GM23338 (cell line): ENCODE data around the gene IGF1R. TPM values are rescaled to one million over a fixed set of nuclear protein-coding genes. Genes with fewer than 3 reads are reported as not detected.

ENCODE experiments used
- ATAC-seq: fragments of 200-7000 bp; cut with Tn5 transposase; 3 replicates; pipeline ENCODE4 v1.9.1; 2020
- DNase-seq: peaks from one replicate; pipeline ENCODE4 v3.0.0-alpha.2; 2015; ENCODE audit warnings: low spot score
- H2AFZ ChIP-seq: fragments of 200-600 bp; sonication (generic); 2 replicates; pipeline ENCODE4 v1.8.0; 2016; ENCODE audit warnings: antibody characterized with exemption, mild to moderate bottlenecking, moderate library complexity
- H3F3A ChIP-seq: fragments of 200-600 bp; sonication (generic); replicated peaks from 2 replicates; pipeline ENCODE4 v1.8.0; 2017; ENCODE audit warnings: antibody characterized with exemption, mixed run types, low read depth
- H3K27ac ChIP-seq: fragments of 200-600 bp; sonication (generic); 2 replicates; pipeline ENCODE4 v1.6.1; 2016; ENCODE audit warnings: low read depth
- H3K27me3 ChIP-seq: fragments of 200-600 bp; sonication (generic); 2 replicates; pipeline ENCODE4 v1.8.0; 2016; ENCODE audit warnings: mild to moderate bottlenecking, mixed run types, moderate library complexity; ENCODE audit not compliant: insufficient read depth
- H3K36me3 ChIP-seq: fragments of 200-600 bp; sonication (generic); 2 replicates; pipeline ENCODE4 v1.8.0; 2016; ENCODE audit warnings: mild to moderate bottlenecking; ENCODE audit not compliant: insufficient read depth
- H3K4me1 ChIP-seq: fragments of 200-600 bp; sonication (generic); 2 replicates; pipeline ENCODE4 v1.8.0; 2016; ENCODE audit warnings: mild to moderate bottlenecking, moderate library complexity; ENCODE audit not compliant: insufficient read depth
- H3K4me2 ChIP-seq: fragments of 200-600 bp; sonication (generic); 2 replicates; pipeline ENCODE4 v1.7.1; 2017; ENCODE audit warnings: mixed run types
- H3K4me3 ChIP-seq: fragments of 200-600 bp; sonication (generic); 2 replicates; pipeline ENCODE4 v1.6.1; 2016; ENCODE audit warnings: mixed run types
- H3K79me2 ChIP-seq: fragments of 200-600 bp; sonication (generic); replicated peaks from 2 replicates; pipeline ENCODE4 v1.8.0; 2017; ENCODE audit warnings: mild to moderate bottlenecking; ENCODE audit not compliant: insufficient read depth
- H3K9me2 ChIP-seq: fragments of 200-600 bp; sonication (generic); 2 replicates; pipeline ENCODE4 v1.8.0; 2017; ENCODE audit not compliant: insufficient read depth
- H4K20me1 ChIP-seq: fragments of 200-600 bp; sonication (generic); replicated peaks from 2 replicates; pipeline ENCODE4 v1.8.0; 2017; ENCODE audit warnings: mild to moderate bottlenecking; ENCODE audit not compliant: insufficient read depth
- H3K27ac Mint-ChIP-seq: 2 replicates; pipeline ENCODE4 v1.8.0; 2020; ENCODE audit warnings: inconsistent platforms, mild to moderate bottlenecking, moderate library complexity, mixed read lengths
- H3K27me3 Mint-ChIP-seq: 3 replicates; pipeline ENCODE4 v1.8.0; 2022; ENCODE audit warnings: low read depth, mild to moderate bottlenecking, moderate library complexity, mixed read lengths, inconsistent platforms; ENCODE audit not compliant: insufficient read depth, poor library complexity
- H3K36me3 Mint-ChIP-seq: 3 replicates; pipeline ENCODE4 v1.8.0; 2021; ENCODE audit warnings: low read depth, mild to moderate bottlenecking, inconsistent platforms, moderate library complexity, mixed read lengths
- H3K4me1 Mint-ChIP-seq: 3 replicates; pipeline ENCODE4 v1.8.0; 2020; ENCODE audit warnings: mild to moderate bottlenecking, inconsistent platforms, mixed read lengths
- H3K4me3 Mint-ChIP-seq: 3 replicates; pipeline ENCODE4 v1.8.0; 2021; ENCODE audit warnings: moderate library complexity, mild to moderate bottlenecking, inconsistent platforms, mixed read lengths
- H3K9me3 Mint-ChIP-seq: 3 replicates; pipeline ENCODE4 v1.8.0; 2020; ENCODE audit warnings: moderate library complexity, mild to moderate bottlenecking, inconsistent platforms, mixed read lengths
- CREB1 ChIP-seq: fragments of 250-450 bp; sonication (Bioruptor Pico); IDR thresholded peaks from 2 replicates; pipeline ENCODE4 v1.5.0; 2020; ENCODE audit warnings: low read depth, mild to moderate bottlenecking, moderate library complexity
- CTCF ChIP-seq, 2 experiments: fragments of 200-600 bp in 1 of 2; sonication (generic) in 1 of 2; conservative IDR thresholded peaks; 2 replicates each; pipeline versions ENCODE4 v1.5.1 to v1.6.1; 2016 to 2017; ENCODE audit warnings: antibody characterized with exemption in 2 of 2, low read depth in 2 of 2, mild to moderate bottlenecking in 2 of 2, moderate library complexity in 1 of 2
- EZH2 ChIP-seq: fragments of 200-600 bp; sonication (generic); IDR thresholded peaks from one replicate; pipeline ENCODE4 v1.8.0; 2017; ENCODE audit warnings: antibody characterized with exemption, mild to moderate bottlenecking, low read depth; ENCODE audit not compliant: unreplicated experiment
- EZH2phosphoT487 ChIP-seq: fragments of 200-600 bp; sonication (generic); IDR thresholded peaks from one replicate; pipeline ENCODE4 v1.8.1; 2018; ENCODE audit warnings: antibody characterized with exemption; ENCODE audit not compliant: unreplicated experiment
- JUNB ChIP-seq: IDR thresholded peaks from one replicate; pipeline ENCODE4 v1.6.1; 2016; ENCODE audit warnings: antibody characterized with exemption; ENCODE audit not compliant: unreplicated experiment
- NANOG ChIP-seq: IDR thresholded peaks from 2 replicates; pipeline ENCODE4 v1.6.1; 2016; ENCODE audit warnings: antibody characterized with exemption, borderline replicate concordance
- POLR2AphosphoS5 ChIP-seq: IDR thresholded peaks from 2 replicates; pipeline ENCODE4 v1.6.1; 2016; ENCODE audit warnings: antibody characterized with exemption, low read depth
- STAT1 ChIP-seq: IDR thresholded peaks from one replicate; pipeline ENCODE4 v1.6.1; 2016; ENCODE audit warnings: antibody characterized with exemption; ENCODE audit not compliant: unreplicated experiment
- ZNF114 ChIP-seq: fragments of 250-450 bp; sonication (Bioruptor Pico); IDR thresholded peaks from 2 replicates; pipeline ENCODE4 v1.5.0; 2020; ENCODE audit warnings: mild to moderate bottlenecking, moderate library complexity
- ZNF331 ChIP-seq: fragments of 250-450 bp; sonication (Bioruptor Pico); IDR thresholded peaks from 2 replicates; pipeline ENCODE4 v1.5.0; 2020; ENCODE audit warnings: low read depth, mild to moderate bottlenecking, moderate library complexity
- polyA plus RNA-seq: library from polyadenylated mRNA; unstranded; fragments of >200 nt; fragmentation: Nextera tagmentation; extraction: Ambion mirVana; gene quantifications from 2 replicates; pipeline ENCODE4 v1.2.1, GENCODE V29; 2016
- total RNA-seq: library from RNA; depleted of rRNA; stranded (reverse); fragments of >200 nt; shearing (Covaris generic); gene quantifications from 2 replicates; pipeline ENCODE4 v1.2.3, GENCODE V29; 2014
- TF ChIP-seq, protein P1 (sequence below): IDR thresholded peaks from 2 replicates; pipeline ENCODE4 v1.6.1; 2016; ENCODE audit warnings: antibody characterized with exemption
- TF ChIP-seq, protein P2 (sequence below): IDR thresholded peaks from one replicate; pipeline ENCODE4 v1.6.1; 2018; ENCODE audit warnings: antibody characterized with exemption; ENCODE audit not compliant: unreplicated experiment
- TF ChIP-seq, protein P3 (sequence below): fragments of 250-450 bp; sonication (Bioruptor Pico); IDR thresholded peaks from 2 replicates; pipeline ENCODE4 v1.5.0; 2020; ENCODE audit warnings: mild to moderate bottlenecking, moderate library complexity

The IGF1R gene
- total and polyA plus RNA-seq, 2 experiments from 2014 or later, result 20.4 to 92.2 TPM

- peak overlapping the region; percentile 39 for H3K27ac ChIP-seq
- no peaks in the 10 kb centered on the region; the same call in 1 of the 2 replicates for H3F3A ChIP-seq
- peaks cover 7% of the 10 kb centered on the region; the same call in 1 of the 2 replicates for H4K20me1 ChIP-seq
- peak overlapping the region; percentile 60 for H3K27ac Mint-ChIP-seq
- H3K9me2 ChIP-seq, result no peaks in the 10 kb centered on the region
- H3K36me3 ChIP-seq, result peaks cover 4% of the 10 kb centered on the region; the same call in 1 of the 2 replicates
- peaks cover 31% of the 10 kb centered on the region for H3K36me3 Mint-ChIP-seq
- peaks cover 30% of the 10 kb centered on the region for H3K4me1 Mint-ChIP-seq
- no peak overlapping the region for H2AFZ ChIP-seq
- no peak for DNase-seq
- H3K9me3 Mint-ChIP-seq, result 0 out of 3 replicates have a peak, but pooled peaks cover 2% of the 10 kb centered on the region
- no peak; the same call in 2 of the 3 replicates for ATAC-seq
- H3K4me3 Mint-ChIP-seq, result no peak overlapping the region
- H3K79me2 ChIP-seq, result peaks cover 49% of the 10 kb centered on the region
- H3K4me3 ChIP-seq, result no peak overlapping the region
- H3K4me1 ChIP-seq, result peaks cover 28% of the 10 kb centered on the region
- H3K27me3 ChIP-seq, result no peaks in the 10 kb centered on the region
- TF ChIP-seq, protein P1, sequence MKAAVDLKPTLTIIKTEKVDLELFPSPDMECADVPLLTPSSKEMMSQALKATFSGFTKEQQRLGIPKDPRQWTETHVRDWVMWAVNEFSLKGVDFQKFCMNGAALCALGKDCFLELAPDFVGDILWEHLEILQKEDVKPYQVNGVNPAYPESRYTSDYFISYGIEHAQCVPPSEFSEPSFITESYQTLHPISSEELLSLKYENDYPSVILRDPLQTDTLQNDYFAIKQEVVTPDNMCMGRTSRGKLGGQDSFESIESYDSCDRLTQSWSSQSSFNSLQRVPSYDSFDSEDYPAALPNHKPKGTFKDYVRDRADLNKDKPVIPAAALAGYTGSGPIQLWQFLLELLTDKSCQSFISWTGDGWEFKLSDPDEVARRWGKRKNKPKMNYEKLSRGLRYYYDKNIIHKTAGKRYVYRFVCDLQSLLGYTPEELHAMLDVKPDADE, result no peak
- TF ChIP-seq, protein P2, sequence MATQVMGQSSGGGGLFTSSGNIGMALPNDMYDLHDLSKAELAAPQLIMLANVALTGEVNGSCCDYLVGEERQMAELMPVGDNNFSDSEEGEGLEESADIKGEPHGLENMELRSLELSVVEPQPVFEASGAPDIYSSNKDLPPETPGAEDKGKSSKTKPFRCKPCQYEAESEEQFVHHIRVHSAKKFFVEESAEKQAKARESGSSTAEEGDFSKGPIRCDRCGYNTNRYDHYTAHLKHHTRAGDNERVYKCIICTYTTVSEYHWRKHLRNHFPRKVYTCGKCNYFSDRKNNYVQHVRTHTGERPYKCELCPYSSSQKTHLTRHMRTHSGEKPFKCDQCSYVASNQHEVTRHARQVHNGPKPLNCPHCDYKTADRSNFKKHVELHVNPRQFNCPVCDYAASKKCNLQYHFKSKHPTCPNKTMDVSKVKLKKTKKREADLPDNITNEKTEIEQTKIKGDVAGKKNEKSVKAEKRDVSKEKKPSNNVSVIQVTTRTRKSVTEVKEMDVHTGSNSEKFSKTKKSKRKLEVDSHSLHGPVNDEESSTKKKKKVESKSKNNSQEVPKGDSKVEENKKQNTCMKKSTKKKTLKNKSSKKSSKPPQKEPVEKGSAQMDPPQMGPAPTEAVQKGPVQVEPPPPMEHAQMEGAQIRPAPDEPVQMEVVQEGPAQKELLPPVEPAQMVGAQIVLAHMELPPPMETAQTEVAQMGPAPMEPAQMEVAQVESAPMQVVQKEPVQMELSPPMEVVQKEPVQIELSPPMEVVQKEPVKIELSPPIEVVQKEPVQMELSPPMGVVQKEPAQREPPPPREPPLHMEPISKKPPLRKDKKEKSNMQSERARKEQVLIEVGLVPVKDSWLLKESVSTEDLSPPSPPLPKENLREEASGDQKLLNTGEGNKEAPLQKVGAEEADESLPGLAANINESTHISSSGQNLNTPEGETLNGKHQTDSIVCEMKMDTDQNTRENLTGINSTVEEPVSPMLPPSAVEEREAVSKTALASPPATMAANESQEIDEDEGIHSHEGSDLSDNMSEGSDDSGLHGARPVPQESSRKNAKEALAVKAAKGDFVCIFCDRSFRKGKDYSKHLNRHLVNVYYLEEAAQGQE, result no peak
- TF ChIP-seq EZH2phosphoT487, result no peak
- no peak for TF ChIP-seq POLR2AphosphoS5
- TF ChIP-seq, protein P3, sequence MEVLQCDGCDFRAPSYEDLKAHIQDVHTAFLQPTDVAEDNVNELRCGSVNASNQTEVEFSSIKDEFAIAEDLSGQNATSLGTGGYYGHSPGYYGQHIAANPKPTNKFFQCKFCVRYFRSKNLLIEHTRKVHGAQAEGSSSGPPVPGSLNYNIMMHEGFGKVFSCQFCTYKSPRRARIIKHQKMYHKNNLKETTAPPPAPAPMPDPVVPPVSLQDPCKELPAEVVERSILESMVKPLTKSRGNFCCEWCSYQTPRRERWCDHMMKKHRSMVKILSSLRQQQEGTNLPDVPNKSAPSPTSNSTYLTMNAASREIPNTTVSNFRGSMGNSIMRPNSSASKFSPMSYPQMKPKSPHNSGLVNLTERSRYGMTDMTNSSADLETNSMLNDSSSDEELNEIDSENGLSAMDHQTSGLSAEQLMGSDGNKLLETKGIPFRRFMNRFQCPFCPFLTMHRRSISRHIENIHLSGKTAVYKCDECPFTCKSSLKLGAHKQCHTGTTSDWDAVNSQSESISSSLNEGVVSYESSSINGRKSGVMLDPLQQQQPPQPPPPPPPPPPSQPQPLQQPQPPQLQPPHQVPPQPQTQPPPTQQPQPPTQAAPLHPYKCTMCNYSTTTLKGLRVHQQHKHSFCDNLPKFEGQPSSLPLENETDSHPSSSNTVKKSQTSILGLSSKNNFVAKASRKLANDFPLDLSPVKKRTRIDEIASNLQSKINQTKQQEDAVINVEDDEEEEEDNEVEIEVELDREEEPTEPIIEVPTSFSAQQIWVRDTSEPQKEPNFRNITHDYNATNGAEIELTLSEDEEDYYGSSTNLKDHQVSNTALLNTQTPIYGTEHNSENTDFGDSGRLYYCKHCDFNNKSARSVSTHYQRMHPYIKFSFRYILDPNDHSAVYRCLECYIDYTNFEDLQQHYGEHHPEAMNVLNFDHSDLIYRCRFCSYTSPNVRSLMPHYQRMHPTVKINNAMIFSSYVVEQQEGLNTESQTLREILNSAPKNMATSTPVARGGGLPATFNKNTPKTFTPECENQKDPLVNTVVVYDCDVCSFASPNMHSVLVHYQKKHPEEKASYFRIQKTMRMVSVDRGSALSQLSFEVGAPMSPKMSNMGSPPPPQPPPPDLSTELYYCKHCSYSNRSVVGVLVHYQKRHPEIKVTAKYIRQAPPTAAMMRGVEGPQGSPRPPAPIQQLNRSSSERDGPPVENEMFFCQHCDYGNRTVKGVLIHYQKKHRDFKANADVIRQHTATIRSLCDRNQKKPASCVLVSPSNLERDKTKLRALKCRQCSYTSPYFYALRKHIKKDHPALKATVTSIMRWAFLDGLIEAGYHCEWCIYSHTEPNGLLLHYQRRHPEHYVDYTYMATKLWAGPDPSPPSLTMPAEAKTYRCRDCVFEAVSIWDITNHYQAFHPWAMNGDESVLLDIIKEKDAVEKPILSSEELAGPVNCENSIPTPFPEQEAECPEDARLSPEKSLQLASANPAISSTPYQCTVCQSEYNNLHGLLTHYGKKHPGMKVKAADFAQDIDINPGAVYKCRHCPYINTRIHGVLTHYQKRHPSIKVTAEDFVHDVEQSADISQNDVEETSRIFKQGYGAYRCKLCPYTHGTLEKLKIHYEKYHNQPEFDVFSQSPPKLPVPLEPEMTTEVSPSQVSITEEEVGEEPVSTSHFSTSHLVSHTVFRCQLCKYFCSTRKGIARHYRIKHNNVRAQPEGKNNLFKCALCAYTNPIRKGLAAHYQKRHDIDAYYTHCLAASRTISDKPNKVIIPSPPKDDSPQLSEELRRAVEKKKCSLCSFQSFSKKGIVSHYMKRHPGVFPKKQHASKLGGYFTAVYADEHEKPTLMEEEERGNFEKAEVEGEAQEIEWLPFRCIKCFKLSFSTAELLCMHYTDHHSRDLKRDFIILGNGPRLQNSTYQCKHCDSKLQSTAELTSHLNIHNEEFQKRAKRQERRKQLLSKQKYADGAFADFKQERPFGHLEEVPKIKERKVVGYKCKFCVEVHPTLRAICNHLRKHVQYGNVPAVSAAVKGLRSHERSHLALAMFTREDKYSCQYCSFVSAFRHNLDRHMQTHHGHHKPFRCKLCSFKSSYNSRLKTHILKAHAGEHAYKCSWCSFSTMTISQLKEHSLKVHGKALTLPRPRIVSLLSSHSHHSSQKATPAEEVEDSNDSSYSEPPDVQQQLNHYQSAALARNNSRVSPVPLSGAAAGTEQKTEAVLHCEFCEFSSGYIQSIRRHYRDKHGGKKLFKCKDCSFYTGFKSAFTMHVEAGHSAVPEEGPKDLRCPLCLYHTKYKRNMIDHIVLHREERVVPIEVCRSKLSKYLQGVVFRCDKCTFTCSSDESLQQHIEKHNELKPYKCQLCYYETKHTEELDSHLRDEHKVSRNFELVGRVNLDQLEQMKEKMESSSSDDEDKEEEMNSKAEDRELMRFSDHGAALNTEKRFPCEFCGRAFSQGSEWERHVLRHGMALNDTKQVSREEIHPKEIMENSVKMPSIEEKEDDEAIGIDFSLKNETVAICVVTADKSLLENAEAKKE, result no peak
- no peak for TF ChIP-seq CTCF (conservative IDR thresholded peaks at IDR 0.05; ENCODE audit: low read depth in 2 of 2)
- no peak for TF ChIP-seq NANOG
- no peak for TF ChIP-seq ZNF114
- TF ChIP-seq CREB1 (CRISPR knock-in tag), result no peak
- TF ChIP-seq ZNF331 (CRISPR knock-in tag), result no peak
- TF ChIP-seq STAT1, result no peak
- no peak for TF ChIP-seq EZH2
- TF ChIP-seq JUNB, result no peak
- peaks cover 4% of the 10 kb centered on the region for H3K27me3 Mint-ChIP-seq
- peak overlapping the region; percentile 50 for H3K4me2 ChIP-seq
These were observed 251.1 kb downstream of the IGF1R start for GRCh38 chr15:98899272-98900021.
